Pons (tissue), 1 donor: ENCODE data around the gene UXS1.

Source experiments
- DNase-seq: peaks from one replicate; pipeline ENCODE4 v3.0.0-alpha.2; 2016; ENCODE audit warnings: low spot score

UXS1 gene

DNA sequence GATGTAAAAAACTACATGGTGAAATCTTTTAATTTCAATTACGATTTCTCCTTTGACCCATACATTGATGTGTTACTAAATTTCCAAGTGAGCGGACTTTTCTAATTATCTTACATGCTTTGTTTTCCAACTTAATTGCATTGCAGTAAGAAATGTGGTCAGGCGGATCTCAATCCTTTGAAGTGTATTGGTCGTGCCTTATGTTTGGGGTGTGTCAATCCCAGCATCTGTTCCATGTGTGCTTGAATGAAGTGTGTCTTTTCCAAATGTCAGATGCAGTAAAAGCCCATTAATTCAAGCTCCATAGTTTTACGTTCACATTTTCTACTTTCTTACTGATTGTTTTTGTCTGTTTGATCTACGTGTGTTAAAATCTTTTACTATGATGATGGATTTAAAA lies 113.1 kb downstream of the UXS1 start:
- DNase-seq: no peak

DNA sequence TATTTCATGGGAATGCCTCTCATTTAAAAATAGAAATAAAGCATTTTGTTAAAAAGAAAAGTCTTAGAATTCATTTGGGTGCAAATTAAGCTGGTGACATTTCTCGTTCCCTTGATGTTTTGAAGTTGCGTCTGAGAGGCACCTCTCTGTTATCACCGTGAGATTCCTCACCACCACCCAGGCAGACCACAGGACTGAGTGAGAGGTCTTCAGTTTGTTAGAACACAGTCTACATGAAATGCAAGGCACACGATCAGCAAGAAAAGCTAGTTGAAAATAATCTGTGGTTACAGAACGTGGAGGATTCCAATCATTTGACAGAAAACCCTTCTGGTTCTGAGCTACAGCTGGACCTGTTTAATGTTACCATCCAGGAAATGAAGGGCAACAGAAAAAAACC lies 116.0 kb downstream of the UXS1 start:
- no peak for DNase-seq

DNA sequence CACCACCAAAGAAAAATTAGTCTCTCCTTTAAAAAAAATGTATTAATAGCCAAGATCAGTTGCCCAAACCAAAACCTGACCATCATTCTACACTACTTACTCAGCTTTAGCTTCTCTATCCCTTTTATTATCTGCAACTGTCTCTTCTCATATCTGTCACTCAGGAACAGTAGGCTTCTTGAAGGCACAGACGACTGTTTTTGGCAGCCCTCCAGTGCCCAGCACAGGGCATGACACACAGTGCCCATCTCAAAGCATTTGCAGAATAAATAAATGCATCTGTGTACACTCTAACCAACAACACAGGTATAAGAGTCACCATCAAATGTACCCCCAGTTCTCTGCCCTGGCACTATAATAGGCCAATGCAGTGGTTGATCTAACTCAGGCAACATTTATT lies 117.2 kb downstream of the UXS1 start:
- no peak for DNase-seq

DNA sequence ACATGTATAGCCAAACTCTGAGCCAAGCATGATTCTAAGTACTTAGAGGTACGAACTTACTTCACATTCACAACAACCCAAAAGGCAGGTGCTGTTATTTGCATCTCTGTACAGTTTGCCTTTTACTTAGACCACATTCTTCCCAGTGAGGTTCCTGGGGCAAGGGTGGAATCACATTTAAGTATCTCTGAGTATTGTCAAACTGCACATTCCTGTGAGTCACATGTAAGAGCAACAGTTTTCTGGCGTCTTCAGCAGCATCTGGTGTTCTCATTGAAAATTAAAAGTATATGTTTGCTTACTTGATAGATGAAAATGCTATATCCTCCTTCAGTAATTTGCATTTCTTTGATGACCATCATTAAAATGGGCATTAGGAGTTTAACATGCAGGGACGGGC lies 119.1 kb downstream of the UXS1 start:
- DNase-seq: no peak

DNA sequence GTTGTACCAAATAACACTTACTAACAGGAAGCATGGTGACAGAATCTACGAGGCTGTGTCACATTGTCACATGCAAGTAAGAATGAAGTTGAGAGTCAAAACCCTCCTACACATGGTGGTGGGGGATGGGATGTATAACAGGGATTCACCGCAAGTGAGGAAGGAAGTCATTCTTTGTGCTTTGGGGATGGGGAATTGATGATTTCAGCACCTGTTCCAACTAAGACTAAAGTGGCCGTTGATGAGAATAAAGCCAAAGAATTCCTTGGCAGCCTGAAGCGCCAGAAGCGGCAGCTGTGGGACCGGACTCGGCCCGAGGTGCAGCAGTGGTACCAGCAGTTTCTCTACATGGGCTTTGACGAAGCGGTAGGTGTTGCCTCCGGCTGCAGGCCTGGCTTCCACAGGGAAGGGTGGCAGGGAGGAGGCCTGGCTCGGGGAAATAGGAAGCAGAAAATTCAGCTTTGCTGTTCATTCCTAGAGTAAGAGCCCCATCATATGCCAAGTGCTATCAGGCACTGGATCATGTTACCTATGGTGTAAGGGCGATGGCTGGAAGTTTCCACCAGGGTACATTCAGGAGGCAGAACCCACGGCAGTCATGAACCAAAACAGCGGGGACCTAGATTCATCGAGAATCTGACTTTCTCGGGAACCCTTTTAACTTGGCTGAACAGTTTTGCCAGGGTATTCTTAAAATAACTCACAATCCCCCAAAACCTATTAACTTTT lies 120.3 kb downstream of the UXS1 start:
- DNase-seq: no peak

DNA sequence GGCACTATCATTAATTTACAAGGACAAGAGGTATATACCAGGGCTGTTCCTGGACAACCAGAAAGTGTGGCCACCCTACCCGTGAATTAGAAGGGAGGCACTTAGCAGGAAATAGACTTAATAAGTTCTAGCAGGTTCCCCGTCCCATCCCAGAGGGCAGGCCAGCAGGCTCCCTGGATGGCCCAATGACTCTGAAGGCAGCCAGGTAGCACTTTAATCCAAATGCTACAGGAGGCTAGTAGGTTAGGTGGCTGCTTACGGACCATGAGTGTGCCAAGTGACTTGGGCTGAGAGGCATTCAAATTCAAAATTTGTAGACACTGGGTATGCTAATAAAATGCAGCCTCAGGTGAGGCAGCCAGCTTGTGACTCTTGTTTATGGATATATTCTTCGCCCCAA lies 123.9 kb downstream of the UXS1 start:
- no peak for DNase-seq

DNA sequence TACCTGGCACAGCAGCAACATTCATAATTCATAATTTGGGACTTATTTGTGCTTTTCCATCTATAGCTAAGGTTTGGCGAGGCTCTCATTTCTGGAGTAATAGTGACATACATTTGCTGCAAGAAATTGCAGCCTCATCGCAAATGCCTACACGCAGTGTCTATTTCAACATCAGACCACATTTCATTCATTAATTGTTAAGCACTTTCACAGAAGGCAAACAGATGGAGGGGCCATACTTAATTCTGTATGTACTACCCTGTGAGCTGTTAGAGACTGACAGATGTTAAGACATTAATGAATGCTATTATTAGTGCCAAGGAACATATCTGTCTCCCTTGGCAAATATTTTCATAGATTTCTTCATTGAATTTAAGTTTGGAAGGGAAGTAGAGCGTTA lies 125.7 kb downstream of the UXS1 start:
- no peak for DNase-seq

DNA sequence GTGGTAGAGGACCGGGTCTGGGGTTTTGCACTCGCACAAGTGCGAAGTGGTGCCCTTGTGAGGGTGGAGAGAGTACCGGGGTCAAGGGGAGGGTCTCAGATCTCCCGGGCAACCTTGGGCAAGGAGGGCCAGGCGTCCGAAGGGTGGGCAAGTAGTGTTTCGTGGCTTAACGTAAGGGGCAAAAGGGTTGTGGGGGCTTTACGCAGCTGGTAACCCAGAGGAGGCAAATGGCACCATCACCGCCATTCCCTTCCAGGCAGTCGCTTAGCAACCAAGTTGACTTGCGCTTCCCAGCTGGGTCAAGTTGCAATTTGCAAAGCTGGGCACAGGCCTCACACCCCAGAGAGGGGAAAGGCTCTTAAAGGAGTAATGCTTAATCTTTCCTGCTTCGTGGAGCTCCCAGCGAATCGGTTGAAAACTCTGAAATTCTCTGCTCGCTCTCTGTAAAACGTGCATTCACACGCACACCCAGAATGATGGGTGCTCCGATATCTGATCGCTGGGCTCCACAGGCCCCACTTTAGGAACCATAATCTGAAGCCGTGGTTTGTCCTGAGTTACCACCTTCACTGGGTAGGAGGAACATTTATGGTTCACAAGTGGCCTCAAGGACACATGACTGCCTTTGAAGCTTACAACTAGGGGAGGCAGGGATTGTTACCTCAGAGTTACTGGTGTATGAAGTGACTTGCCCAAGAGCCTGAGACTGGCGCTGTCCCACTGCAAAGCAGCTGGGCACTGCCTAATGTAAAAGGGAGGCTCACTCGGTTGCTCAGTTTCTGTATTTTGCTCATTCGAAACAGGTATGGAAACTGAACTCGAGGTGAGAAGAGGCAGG lies 127.9 kb downstream of the UXS1 start:
- DNase-seq: peak; percentile 18

DNA sequence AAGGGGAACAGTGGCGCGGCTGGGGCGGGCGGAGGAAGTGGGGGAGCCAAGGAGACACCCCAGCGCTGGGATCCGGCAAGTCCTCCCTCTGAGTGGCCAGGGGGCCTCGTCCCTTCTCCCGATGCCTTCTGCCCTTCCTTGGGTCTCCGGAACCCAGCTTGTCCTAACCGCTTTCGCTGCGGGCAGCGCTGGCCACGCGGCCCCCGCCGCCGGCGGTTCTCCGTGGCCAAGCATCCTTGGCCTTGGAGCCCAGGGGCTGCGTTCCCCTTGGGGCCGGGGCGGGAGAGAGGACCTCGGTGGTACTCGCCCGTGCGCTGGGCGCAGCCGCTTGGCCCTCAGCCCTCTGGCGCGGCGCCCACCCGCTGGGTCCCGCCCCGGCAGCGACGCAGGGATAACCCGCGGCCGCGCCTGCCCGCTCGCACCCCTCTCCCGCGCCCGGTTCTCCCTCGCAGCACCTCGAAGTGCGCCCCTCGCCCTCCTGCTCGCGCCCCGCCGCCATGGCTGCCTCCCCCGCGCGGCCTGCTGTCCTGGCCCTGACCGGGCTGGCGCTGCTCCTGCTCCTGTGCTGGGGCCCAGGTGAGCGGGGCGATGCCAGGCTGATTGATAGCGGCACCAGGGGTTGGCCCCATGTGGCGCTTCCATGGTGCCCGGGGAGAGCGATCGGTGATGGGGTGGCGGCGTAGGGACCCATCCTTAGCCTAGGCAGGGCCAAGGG lies 128.7 kb downstream of the UXS1 start:
- DNase-seq: no peak

DNA sequence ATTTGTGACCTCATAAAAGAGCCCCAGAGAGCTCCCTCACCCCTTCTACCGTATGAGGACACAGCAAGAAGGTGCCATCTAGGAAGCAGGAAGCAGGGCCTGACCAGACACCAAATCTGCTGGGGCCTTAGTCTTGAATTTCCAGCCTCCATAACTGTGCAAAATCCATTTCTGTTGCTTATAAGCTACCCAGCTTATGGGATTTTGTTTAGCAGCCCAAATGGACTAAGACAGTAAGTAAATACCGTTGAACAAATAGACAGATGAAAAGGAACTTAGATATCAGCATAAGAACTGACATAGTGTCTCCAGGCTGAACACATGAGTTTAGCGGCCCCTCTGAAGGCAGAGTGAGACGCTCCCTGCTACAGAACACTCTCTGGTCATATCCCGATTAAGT lies 130.9 kb downstream of the UXS1 start:
- DNase-seq: no peak

DNA sequence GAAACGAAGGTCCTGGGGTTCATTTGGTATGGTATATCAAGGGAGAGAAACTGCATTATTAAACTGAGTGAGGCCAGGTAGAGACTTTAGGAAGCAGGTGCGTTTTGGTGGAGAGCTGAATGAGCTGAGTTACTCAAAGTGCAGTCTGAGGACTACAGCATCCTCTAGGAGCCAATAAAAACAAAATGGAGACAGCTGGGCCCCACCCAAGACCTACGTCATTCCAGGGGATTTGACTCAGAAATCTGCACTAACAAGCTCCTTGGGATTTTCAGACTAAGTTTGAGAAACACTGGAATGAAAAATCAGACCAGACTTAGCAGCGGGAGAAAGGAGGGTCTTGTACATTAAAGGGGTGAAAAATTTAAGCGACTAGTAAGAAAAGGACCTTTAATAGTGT lies 131.5 kb downstream of the UXS1 start:
- DNase-seq: no peak

DNA sequence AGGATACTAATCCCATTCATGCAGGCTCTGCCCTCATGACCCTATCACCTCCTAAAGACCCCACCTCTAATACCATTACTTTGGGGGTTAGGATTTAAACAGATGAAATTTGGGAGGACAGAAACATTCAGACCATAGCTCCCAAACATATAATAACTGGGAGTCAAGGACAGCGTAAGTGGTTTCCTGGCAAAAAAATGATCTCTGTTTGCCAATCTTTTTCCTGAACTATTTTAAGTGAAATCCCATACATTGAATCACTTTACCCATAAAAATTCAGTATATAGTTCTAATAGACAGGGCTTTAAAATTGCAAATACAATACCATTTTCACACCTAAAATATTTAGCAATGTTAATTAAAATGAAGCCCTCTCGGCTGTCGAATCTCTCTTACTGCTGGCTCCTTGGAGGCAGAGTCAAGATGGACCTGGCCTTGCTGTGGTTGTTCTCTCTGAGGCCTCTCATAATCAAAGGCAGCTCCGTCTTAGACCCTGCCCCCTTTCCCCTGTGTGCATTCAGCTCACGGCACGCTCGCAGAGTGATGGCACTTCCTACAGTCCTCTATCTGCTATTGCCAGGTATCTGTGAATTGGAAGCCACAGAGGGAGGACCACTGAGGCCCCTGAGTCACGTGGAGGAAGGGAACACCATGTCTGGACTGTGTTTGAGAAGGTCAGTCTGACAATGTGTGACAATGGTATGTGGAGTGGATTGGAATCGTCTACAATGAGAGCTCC lies 132.3 kb downstream of the UXS1 start:
- DNase-seq: no peak

DNA sequence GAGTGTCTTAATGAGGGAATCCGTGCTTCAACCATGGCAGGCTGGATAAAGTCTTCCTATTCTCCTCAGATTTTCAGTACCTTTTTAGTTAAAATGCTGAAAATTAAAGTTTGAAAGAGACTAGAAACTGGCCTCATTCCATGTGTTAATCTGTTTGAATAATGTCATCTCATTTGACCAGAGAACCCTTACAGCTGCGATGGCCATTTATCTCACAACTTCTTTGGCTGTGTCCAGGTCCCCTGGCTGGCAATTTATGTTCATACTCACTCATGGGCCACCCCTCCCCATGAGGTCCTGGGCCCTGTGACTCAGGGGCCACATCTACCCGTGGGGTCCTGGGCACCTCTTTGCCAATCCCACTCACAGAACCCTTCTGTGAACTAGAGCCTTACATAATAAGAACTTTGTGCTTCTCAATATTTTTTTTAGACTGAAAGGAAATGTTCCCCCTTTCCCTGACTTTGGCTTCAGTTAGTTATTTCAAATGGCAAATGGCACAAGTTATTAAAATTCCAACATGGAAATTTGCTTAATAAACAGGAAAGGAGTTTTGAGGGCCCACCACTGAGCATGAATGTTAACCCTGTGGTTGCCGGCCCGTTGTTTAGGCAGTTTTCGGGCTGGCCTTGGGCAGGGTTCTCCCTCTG lies 134.6 kb downstream of the UXS1 start:
- no peak for DNase-seq

DNA sequence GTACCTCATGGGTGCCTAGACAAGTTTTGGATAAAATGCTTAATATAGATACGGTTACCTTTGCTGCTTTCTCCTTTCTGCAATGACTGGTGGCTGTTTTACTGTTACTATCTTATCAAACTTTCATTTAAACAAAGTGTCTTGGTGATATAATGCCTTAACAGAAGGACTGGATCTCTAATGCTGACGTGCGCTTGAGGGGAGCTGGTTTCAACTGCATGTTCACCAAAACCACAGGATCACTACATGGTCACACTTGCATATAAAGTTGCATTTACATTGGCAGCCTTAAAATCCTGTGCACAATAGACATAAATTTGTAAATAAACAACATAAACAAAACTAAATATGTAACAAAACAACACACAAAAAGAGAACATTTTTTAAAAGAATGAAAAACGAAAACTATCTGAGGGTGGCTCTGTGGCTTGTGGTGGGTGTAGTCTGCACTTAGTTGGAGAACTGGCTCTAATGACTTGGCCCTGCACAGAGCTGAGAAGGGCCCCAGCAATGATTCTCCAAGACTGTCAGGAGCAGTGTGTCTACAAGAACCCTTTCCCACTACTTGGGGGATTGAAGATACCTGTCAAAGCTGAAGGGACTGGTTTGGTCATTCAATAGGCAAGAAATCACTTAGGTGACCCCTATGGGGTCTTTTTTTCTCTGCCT lies 135.5 kb downstream of the UXS1 start:
- DNase-seq: no peak

DNA sequence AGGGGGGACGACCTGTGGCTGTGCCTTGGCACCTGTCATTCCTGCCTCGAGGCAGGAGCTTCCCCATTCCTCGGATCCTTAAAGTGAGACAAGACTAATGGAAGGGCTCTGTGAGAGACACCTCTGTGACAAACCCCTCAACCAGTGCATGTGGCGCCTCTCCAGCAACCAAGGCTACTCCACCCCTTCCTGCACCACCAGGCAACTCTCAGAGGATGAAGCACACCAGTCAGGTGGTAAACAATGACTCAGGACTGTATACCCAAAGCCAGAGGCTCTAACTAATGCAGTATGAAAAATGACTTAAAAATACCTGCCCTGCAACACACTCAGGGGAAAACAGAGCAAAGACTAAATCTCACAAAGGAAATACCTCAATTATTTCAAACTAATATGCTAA lies 136.9 kb downstream of the UXS1 start:
- DNase-seq: no peak

DNA sequence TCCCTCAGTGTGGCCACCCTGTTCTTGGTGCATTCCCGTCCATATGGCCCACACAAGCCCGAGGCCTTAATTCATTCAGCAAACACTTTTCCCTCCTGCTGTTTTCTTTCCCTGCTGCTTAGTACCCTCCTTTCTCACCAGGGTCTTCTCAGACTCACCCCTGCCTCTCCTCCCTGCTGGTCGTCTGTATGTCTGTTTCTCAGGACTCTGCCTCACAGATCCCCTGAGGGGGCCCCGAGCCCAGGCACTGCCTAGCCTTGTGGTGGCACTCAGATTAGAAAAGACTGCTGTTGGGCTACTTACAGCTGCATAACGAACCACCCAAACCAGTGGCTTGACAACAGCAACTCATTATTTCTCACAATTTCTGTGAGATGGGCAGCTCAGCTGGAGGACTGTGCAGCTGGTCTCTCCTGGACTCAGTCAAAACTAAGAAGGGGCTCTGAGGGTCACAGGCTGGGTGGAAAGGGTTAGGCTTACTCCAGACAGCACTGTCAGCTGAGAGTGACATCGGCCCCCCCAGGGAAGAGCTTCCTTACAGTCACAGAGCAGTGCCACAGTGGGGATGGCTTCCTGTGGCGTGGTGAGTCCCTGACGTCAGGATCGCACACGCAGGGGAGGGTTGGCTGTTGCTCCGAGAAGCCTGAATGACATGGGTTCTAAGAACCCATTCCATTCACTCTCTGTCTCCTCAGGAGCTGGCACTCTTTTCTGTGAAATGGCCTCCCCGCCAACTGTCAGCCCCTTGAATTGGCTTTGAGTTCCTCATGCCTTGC lies 139.0 kb downstream of the UXS1 start:
- DNase-seq: no peak

DNA sequence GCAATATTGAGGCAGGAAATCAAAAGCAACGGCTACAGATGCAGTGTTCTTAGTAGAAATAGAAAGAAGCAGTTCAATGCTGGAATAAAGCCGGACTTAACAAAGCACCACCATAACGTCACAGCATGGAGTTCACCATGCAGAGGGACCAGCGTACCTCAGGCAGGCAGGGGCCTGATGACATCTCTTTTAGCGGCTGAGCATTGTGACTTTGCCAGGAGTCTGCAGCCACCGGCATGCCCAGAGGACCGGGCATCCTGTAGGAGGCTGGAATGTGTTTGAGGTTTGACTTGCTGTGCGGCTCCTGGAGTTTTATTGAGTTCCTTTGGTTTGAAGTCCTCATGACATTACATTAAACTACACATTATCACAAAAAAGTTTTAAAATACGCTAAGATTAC lies 139.8 kb downstream of the UXS1 start:
- no peak for DNase-seq

DNA sequence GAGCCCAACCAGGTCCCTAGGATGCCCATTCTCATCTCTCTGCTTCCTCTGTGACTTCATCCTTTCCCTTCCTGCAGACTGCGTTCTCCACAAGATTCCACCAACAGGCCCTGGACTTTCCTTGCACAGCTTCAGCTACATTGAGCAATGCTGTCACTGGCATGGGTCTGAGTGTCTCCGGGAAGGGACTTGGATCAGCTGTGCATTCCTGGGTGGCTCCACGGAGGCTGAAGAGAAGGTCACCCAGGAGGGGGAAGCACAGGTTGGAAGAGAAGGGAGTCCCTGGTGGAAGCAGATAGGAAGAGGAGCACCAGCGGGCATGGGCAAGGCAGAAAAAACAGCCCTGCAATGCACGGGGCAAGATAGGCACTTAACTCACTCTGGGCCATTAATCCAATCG lies 140.5 kb downstream of the UXS1 start:
- DNase-seq: no peak

DNA sequence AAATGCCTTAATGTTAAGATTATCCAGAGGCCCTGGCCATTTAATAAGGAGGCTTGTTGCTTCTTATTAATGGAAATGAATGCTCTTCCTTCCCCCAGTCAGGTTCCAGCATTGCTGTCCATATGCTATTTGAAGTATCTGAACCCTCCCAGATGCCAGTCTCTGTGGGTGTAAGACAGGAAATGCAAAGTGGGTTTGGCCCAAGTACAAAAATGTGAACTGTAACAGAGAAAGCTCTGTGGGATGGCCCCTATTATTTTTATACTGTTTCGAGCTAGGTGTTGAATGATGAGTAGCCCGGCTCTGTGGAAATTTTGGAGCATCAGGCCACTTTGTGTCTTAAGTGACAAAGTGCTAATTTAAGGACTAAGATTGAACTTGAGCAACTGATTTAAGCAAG lies 141.0 kb downstream of the UXS1 start:
- no peak for DNase-seq

DNA sequence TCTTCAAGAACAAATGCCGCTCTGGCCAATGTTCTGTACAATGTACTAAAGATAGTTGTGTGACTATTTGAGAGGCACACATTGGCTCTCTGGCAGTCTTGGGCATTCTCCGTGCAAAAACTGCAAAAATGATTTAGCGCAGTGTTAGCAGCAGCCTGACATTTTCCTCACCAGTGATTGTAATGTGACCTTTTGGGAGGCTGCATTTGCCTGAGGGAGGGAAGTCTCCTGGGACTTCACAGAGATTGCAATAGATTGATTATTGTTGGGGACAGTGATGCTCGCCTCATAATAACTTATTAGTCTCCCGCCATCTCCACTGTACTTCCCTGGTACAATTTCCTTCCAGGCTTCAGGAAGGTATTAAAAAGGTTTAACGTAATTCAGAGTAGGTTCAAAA lies 149.2 kb downstream of the UXS1 start:
- DNase-seq: no peak
